ENCODE data around the gene SLC6A17.
A peak's percentile ranks its signal among the peaks of the same experiment; 100 is the strongest.

SLC6A17 gene

GRCh38 chr1:110153407-110153950, 3.2 kb downstream of the SLC6A17 start:
- no peak overlapping the region for H2AFZ ChIP-seq (ENCODE audit: low read length)
- no peaks in the 10 kb centered on the region for H3K4me1 ChIP-seq (ENCODE audit: low read length)
- H3K27ac ChIP-seq (ENCODE audit: low read length): no peak overlapping the region
- no peaks in the 10 kb centered on the region for H3K27me3 ChIP-seq (replicated peaks; ENCODE audit: insufficient read depth, low read length)
- no peaks in the 10 kb centered on the region for H3K9me3 ChIP-seq (replicated peaks; ENCODE audit: insufficient read depth, low read length)
- H3F3A ChIP-seq (ENCODE audit: insufficient read depth, low read length): no peaks in the 10 kb centered on the region
- H3K79me2 ChIP-seq (ENCODE audit: low read length): no peaks in the 10 kb centered on the region
- H4K20me1 ChIP-seq (ENCODE audit: insufficient read depth, low read length): no peaks in the 10 kb centered on the region
- TF ChIP-seq, protein P1, sequence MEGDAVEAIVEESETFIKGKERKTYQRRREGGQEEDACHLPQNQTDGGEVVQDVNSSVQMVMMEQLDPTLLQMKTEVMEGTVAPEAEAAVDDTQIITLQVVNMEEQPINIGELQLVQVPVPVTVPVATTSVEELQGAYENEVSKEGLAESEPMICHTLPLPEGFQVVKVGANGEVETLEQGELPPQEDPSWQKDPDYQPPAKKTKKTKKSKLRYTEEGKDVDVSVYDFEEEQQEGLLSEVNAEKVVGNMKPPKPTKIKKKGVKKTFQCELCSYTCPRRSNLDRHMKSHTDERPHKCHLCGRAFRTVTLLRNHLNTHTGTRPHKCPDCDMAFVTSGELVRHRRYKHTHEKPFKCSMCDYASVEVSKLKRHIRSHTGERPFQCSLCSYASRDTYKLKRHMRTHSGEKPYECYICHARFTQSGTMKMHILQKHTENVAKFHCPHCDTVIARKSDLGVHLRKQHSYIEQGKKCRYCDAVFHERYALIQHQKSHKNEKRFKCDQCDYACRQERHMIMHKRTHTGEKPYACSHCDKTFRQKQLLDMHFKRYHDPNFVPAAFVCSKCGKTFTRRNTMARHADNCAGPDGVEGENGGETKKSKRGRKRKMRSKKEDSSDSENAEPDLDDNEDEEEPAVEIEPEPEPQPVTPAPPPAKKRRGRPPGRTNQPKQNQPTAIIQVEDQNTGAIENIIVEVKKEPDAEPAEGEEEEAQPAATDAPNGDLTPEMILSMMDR (IDR thresholded peaks at IDR 0.05; ENCODE audit: low read length): no peak
- TF ChIP-seq EZH2 (optimal IDR thresholded peaks at IDR 0.05; ENCODE audit: low read depth, low read length) (no peak), EZH2phosphoT487 (IDR thresholded peaks at IDR 0.05; ENCODE audit: low read length) (no peak)
- no peaks in the 10 kb centered on the region for H3K9me2 ChIP-seq (replicated peaks; ENCODE audit: insufficient read depth, low read length)
- no peak for DNase-seq
- no peak overlapping the region for H3K9ac ChIP-seq (ENCODE audit: low read length)
- H3K4me3 ChIP-seq (ENCODE audit: low read length): no peak overlapping the region
- H3K36me3 ChIP-seq (replicated peaks; ENCODE audit: insufficient read depth, low read length): no peaks in the 10 kb centered on the region
- H3K4me2 ChIP-seq (ENCODE audit: low read depth, low read length): no peak overlapping the region

DNA sequence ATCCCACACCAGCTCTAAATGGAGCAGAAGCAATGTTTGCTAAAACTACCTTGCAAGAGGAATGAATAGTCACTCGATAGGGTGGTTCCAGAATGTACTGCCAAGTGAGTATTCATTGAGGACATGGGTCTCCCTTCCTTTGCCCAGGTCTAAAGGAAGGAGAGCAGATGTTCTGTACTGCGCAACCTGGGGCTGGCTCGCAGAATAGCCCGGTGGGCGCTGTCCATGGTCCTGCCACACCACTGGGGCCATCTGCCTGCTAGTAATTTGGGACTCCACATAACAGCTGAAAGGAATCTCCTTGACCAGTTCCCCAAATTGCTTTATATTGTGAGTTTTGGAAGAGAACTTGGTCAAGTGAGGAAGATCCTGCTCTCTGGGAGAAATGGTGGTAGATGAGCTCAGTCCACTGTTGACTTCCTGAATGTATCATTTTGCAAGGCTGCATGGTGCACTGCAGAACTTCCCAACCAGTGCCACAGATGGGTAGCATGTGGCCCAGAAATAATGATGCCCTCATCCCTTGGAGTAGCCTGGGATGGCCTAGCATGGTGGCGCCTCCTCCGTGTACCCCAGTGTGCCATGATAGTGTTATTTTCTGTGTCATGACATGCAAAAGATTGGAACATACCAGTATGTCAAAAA, 5.7 kb downstream of the SLC6A17 start:
- H4K20me1 ChIP-seq (ENCODE audit: insufficient read depth, low read length): no peaks in the 10 kb centered on the region
- H3K27me3 ChIP-seq (replicated peaks; ENCODE audit: insufficient read depth, low read length): no peaks in the 10 kb centered on the region
- H3K79me2 ChIP-seq (ENCODE audit: low read length): no peaks in the 10 kb centered on the region
- H3K4me1 ChIP-seq (ENCODE audit: low read length): no peaks in the 10 kb centered on the region
- peak; percentile 32 for DNase-seq
- H3K36me3 ChIP-seq (replicated peaks; ENCODE audit: insufficient read depth, low read length): no peaks in the 10 kb centered on the region
- no peak overlapping the region for H3K4me2 ChIP-seq (ENCODE audit: low read depth, low read length)
- no peak overlapping the region for H3K27ac ChIP-seq (ENCODE audit: low read length)
- no peak overlapping the region for H2AFZ ChIP-seq (ENCODE audit: low read length)
- no peaks in the 10 kb centered on the region for H3K9me2 ChIP-seq (replicated peaks; ENCODE audit: insufficient read depth, low read length)
- no peak overlapping the region for H3K4me3 ChIP-seq (ENCODE audit: low read length)
- TF ChIP-seq EZH2phosphoT487 (IDR thresholded peaks at IDR 0.05; ENCODE audit: low read length): no peak
- TF ChIP-seq, protein P1 (IDR thresholded peaks at IDR 0.05; ENCODE audit: low read length): no peak
- no peak for TF ChIP-seq EZH2 (optimal IDR thresholded peaks at IDR 0.05; ENCODE audit: low read depth, low read length)
- H3F3A ChIP-seq (ENCODE audit: insufficient read depth, low read length): no peaks in the 10 kb centered on the region
- no peaks in the 10 kb centered on the region for H3K9me3 ChIP-seq (replicated peaks; ENCODE audit: insufficient read depth, low read length)
- no peak overlapping the region for H3K9ac ChIP-seq (ENCODE audit: low read length)

DNA sequence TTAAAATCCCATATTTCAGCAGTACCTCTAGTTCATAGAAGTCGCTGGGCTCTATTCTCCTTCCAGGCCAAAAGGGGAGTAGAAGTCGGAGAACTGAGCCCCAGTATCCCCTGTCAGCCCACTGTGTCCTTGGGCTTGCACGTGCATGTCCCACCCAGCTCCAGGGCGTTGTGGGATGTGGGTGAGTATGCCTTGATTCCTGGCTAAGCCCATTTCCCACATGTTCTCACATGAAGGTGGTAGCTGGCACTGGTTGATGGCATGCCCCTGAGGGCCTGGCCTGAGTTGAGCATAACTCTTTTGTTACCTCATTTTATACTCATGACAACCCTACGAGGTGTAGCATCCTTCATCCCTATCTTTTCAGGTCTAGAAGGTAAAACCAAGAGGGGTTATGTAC, 8.0 kb downstream of the SLC6A17 start:
- no peak for TF ChIP-seq EZH2 (optimal IDR thresholded peaks at IDR 0.05; ENCODE audit: low read depth, low read length)
- TF ChIP-seq, protein P1 (IDR thresholded peaks at IDR 0.05; ENCODE audit: low read length): no peak
- no peak for TF ChIP-seq EZH2phosphoT487 (IDR thresholded peaks at IDR 0.05; ENCODE audit: low read length)
- H3K9ac ChIP-seq (ENCODE audit: low read length): no peak overlapping the region
- no peaks in the 10 kb centered on the region for H3K36me3 ChIP-seq (replicated peaks; ENCODE audit: insufficient read depth, low read length)
- no peak for DNase-seq
- H3K9me2 ChIP-seq (replicated peaks; ENCODE audit: insufficient read depth, low read length): no peaks in the 10 kb centered on the region
- H3K4me2 ChIP-seq (ENCODE audit: low read depth, low read length): no peak overlapping the region
- H3K4me3 ChIP-seq (ENCODE audit: low read length): no peak overlapping the region
- H3K27me3 ChIP-seq (replicated peaks; ENCODE audit: insufficient read depth, low read length): no peaks in the 10 kb centered on the region
- H3K4me1 ChIP-seq (ENCODE audit: low read length): no peaks in the 10 kb centered on the region
- H2AFZ ChIP-seq (ENCODE audit: low read length): no peak overlapping the region
- no peaks in the 10 kb centered on the region for H4K20me1 ChIP-seq (ENCODE audit: insufficient read depth, low read length)
- H3F3A ChIP-seq (ENCODE audit: insufficient read depth, low read length): no peaks in the 10 kb centered on the region
- H3K9me3 ChIP-seq (replicated peaks; ENCODE audit: insufficient read depth, low read length): no peaks in the 10 kb centered on the region
- no peak overlapping the region for H3K27ac ChIP-seq (ENCODE audit: low read length)
- H3K79me2 ChIP-seq (ENCODE audit: low read length): no peaks in the 10 kb centered on the region

Data from MM.1S (cell line).